Liver (tissue), 9 donors: ENCODE results near the gene HDGFL1. TPM values are rescaled to one million over a fixed set of nuclear protein-coding genes. Genes with fewer than 3 reads are reported as not detected.

ENCODE experiments used
- DNase-seq: peaks from one replicate; pipeline ENCODE4 v3.0.0-alpha.2; 2017; ENCODE audit warnings: low spot score
- H3K27ac ChIP-seq, 2 donors: one replicate each; pipeline ENCODE4 v1.7.0; 2013; ENCODE audit warnings: inconsistent platforms in 2 of 2, low read length in 2 of 2, control low read depth in 1 of 2, low read depth in 1 of 2, mild to moderate bottlenecking in 1 of 2
- H3K27me3 ChIP-seq, 4 donors: one replicate each; pipeline versions ENCODE4 v1.6.1 to v1.7.0; 2013; ENCODE audit warnings: low read length in 3 of 4, inconsistent platforms in 1 of 4, mild to moderate bottlenecking in 1 of 4, moderate library complexity in 1 of 4; ENCODE audit not compliant: control insufficient read depth in 4 of 4, insufficient read depth in 4 of 4
- H3K36me3 ChIP-seq, 4 donors: one replicate each; pipeline versions ENCODE4 v1.6.1 to v1.7.0; 2013; ENCODE audit warnings: low read length in 3 of 4, mild to moderate bottlenecking in 3 of 4, low read depth in 1 of 4, moderate library complexity in 1 of 4; ENCODE audit not compliant: control insufficient read depth in 4 of 4, insufficient read depth in 3 of 4
- H3K4me1 ChIP-seq, 4 donors: one replicate each; pipeline versions ENCODE4 v1.6.1 to v1.7.0; 2013; ENCODE audit warnings: low read length in 3 of 4, mild to moderate bottlenecking in 3 of 4, moderate library complexity in 1 of 4; ENCODE audit not compliant: control insufficient read depth in 4 of 4, insufficient read depth in 4 of 4
- H3K4me3 ChIP-seq, 3 donors: one replicate each; pipeline versions ENCODE4 v1.6.1 to v1.7.0; 2013; ENCODE audit warnings: low read length in 3 of 3, control low read depth in 1 of 3, low read depth in 1 of 3, mild to moderate bottlenecking in 1 of 3
- H3K9ac ChIP-seq, 2 donors: one replicate each; pipeline ENCODE4 v1.7.0; 2013; ENCODE audit warnings: low read length in 2 of 2, mild to moderate bottlenecking in 2 of 2, moderate library complexity in 2 of 2, control low read depth in 1 of 2, low read depth in 1 of 2
- H3K9me3 ChIP-seq, 4 donors: one replicate each; pipeline versions ENCODE4 v1.6.1 to v1.7.0; 2013; ENCODE audit warnings: low read length in 3 of 4; ENCODE audit not compliant: control insufficient read depth in 4 of 4
- ATF3 ChIP-seq: IDR thresholded peaks from 2 replicates; pipeline ENCODE4 v1.6.1; 2016; ENCODE audit warnings: antibody characterized with exemption
- CTCF ChIP-seq: fragments of 150-350 bp; IDR thresholded peaks from 2 replicates; pipeline ENCODE4 v1.5.1; 2017; ENCODE audit warnings: improper control_type of control experiment, low read depth, low read length; ENCODE audit not compliant: missing input control
- EGR1 ChIP-seq, 2 donors: IDR thresholded peaks; 2 replicates each; pipeline ENCODE4 v1.6.1; 2016 to 2018; ENCODE audit warnings: antibody characterized with exemption in 2 of 2, low read depth in 2 of 2
- FOXA1 ChIP-seq: IDR thresholded peaks from 2 replicates; pipeline ENCODE4 v1.6.1; 2016; ENCODE audit warnings: antibody characterized with exemption
- FOXA2 ChIP-seq: IDR thresholded peaks from 2 replicates; pipeline ENCODE4 v1.6.1; 2016; ENCODE audit warnings: antibody characterized with exemption
- GABPA ChIP-seq, 2 donors: IDR thresholded peaks in 1 of 2; conservative IDR thresholded peaks in 1 of 2; 2 replicates each; pipeline ENCODE4 v1.6.1; 2016; ENCODE audit warnings: antibody characterized with exemption in 2 of 2, mild to moderate bottlenecking in 1 of 2, moderate library complexity in 1 of 2
- HNF4A ChIP-seq, 2 donors: conservative IDR thresholded peaks; 2 replicates each; pipeline ENCODE4 v1.6.1; 2016; ENCODE audit warnings: antibody characterized with exemption in 2 of 2, mild to moderate bottlenecking in 2 of 2
- HNF4G ChIP-seq: IDR thresholded peaks from 2 replicates; pipeline ENCODE4 v1.6.1; 2016; ENCODE audit warnings: antibody characterized with exemption
- JUND ChIP-seq, 2 donors: IDR thresholded peaks; 2 replicates each; pipeline ENCODE4 v1.6.1; 2016; ENCODE audit warnings: antibody characterized with exemption in 2 of 2
- NR2F2 ChIP-seq: IDR thresholded peaks from 2 replicates; pipeline ENCODE4 v1.6.1; 2016; ENCODE audit warnings: antibody characterized with exemption
- RAD21 ChIP-seq, 2 donors: IDR thresholded peaks; 2 replicates each; pipeline ENCODE4 v1.6.1; 2016; ENCODE audit warnings: antibody characterized with exemption in 2 of 2, mild to moderate bottlenecking in 2 of 2
- REST ChIP-seq: IDR thresholded peaks from 2 replicates; pipeline ENCODE4 v1.6.1; 2016; ENCODE audit warnings: antibody characterized with exemption, mild to moderate bottlenecking
- RXRA ChIP-seq, 2 donors: IDR thresholded peaks; 2 replicates each; pipeline ENCODE4 v1.6.1; 2017 to 2018; ENCODE audit warnings: antibody characterized with exemption in 2 of 2, mild to moderate bottlenecking in 1 of 2
- SP1 ChIP-seq: IDR thresholded peaks from 2 replicates; pipeline ENCODE4 v1.6.1; 2018; ENCODE audit warnings: antibody characterized with exemption, mild to moderate bottlenecking
- TAF1 ChIP-seq: conservative IDR thresholded peaks from 2 replicates; pipeline ENCODE4 v1.6.1; 2016; ENCODE audit warnings: antibody characterized with exemption, mild to moderate bottlenecking
- YY1 ChIP-seq: IDR thresholded peaks from 2 replicates; pipeline ENCODE4 v1.6.1; 2016; ENCODE audit warnings: antibody characterized with exemption, mild to moderate bottlenecking
- WGBS: extraction: QIAGEN DNeasy Blood & Tissue Kit; methylation state at CpG from one replicate; pipeline ENCODE4 v1.1.7; 2013; 5-methylcytosine and 5-hydroxymethylcytosine counted together
- polyA plus RNA-seq, 2 donors: library from polyadenylated mRNA; stranded (reverse) in 1 of 2; unstranded in 1 of 2; fragments of 200-250 nt in 1 of 2; fragments of >200 nt in 1 of 2; fragmentation: Nextera tagmentation in 1 of 2; extraction: Ambion mirVana in 1 of 2; gene quantifications; one replicate each; pipeline versions ENCODE4 v1.2.1 to v1.2.3, GENCODE V29; 2013 to 2015
- total RNA-seq, 2 donors: library from RNA; depleted of rRNA; stranded (reverse); fragments of >200 nt; gene quantifications; one replicate each; pipeline ENCODE4 v1.2.3, GENCODE V29; 2014
- TF ChIP-seq, protein P1 (sequence below): IDR thresholded peaks from 2 replicates; pipeline ENCODE4 v1.6.1; 2016; ENCODE audit warnings: antibody characterized with exemption
- TF ChIP-seq, protein P2 (sequence below): IDR thresholded peaks from 2 replicates; pipeline ENCODE4 v1.6.1; 2016; ENCODE audit warnings: antibody characterized with exemption
- donor health status: healthy.
- donor health status: healthy.
- donor health status: healthy.
- donor health status: healthy.
- donor health status: healthy.

HDGFL1 gene
- total and polyA plus RNA-seq, 4 donors: not detected

- WGBS: 97% methylated on average over 1 of the region's 1 CpG
- Histone ChIP-seq H3K4me1 (no peaks in the 10 kb centered on the region), H3K36me3 (no peaks in the 10 kb centered on the region), H3K27me3 (no peaks in the 10 kb centered on the region), H3K9me3 (no peaks in the 10 kb centered on the region), H3K27ac (no peak overlapping the region), H3K4me3 (no peak overlapping the region), H3K9ac (no peak overlapping the region)
- TF ChIP-seq YY1 (no peak), TAF1 (no peak), GABPA (IDR thresholded peaks at IDR 0.05 in 1 of 2, conservative IDR thresholded peaks at IDR 0.05 in 1 of 2) (no peak), HNF4G (no peak), FOXA2 (no peak), FOXA1 (no peak), RAD21 (IDR thresholded peaks at IDR 0.05) (no peak), CTCF (no peak), JUND (IDR thresholded peaks at IDR 0.05) (no peak), NR2F2 (no peak), SP1 (no peak), HNF4A (conservative IDR thresholded peaks at IDR 0.05) (no peak), REST (no peak), EGR1 (IDR thresholded peaks at IDR 0.05; ENCODE audit: low read depth in 2 of 2) (no peak), ATF3 (no peak), RXRA (IDR thresholded peaks at IDR 0.05) (no peak)
- TF ChIP-seq, protein P1, sequence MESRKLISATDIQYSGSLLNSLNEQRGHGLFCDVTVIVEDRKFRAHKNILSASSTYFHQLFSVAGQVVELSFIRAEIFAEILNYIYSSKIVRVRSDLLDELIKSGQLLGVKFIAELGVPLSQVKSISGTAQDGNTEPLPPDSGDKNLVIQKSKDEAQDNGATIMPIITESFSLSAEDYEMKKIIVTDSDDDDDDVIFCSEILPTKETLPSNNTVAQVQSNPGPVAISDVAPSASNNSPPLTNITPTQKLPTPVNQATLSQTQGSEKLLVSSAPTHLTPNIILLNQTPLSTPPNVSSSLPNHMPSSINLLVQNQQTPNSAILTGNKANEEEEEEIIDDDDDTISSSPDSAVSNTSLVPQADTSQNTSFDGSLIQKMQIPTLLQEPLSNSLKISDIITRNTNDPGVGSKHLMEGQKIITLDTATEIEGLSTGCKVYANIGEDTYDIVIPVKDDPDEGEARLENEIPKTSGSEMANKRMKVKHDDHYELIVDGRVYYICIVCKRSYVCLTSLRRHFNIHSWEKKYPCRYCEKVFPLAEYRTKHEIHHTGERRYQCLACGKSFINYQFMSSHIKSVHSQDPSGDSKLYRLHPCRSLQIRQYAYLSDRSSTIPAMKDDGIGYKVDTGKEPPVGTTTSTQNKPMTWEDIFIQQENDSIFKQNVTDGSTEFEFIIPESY: no peak
- TF ChIP-seq, protein P2, sequence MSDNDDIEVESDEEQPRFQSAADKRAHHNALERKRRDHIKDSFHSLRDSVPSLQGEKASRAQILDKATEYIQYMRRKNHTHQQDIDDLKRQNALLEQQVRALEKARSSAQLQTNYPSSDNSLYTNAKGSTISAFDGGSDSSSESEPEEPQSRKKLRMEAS: no peak
- no peak for DNase-seq
These were observed 39.5 kb upstream of the HDGFL1 start for GRCh38 chr6:22529866-22530265.
